T47D (cell line): ENCODE data around the gene OR5AC2.

Experiments
- DNase-seq, 2 experiments: peaks; one replicate each; pipeline versions ENCODE4 v3.0.0 to v3.0.0-alpha.2; 2011 to 2012; ENCODE audit warnings: low read depth in 1 of 2, low spot score in 1 of 2
- JUND ChIP-seq: IDR thresholded peaks from 2 replicates; pipeline ENCODE4 v1.6.1; 2012; ENCODE audit warnings: low read depth
- in situ Hi-C: cut with HindIII; loops from 2 replicates; pipeline ENCODE4 v1.10.0; 2016; ENCODE audit warnings: low sequenced_read_pairs, low pct_unique_long_range_greater_than_20kb

OR5AC2 gene

GRCh38 chr3:98095882-98096281 is 8.9 kb downstream of the OR5AC2 start:
- no peak for TF ChIP-seq JUND
- in situ Hi-C loops, result no loop called here
- DNase-seq, result peak in 1 of 2 experiments; percentile 40

DNA sequence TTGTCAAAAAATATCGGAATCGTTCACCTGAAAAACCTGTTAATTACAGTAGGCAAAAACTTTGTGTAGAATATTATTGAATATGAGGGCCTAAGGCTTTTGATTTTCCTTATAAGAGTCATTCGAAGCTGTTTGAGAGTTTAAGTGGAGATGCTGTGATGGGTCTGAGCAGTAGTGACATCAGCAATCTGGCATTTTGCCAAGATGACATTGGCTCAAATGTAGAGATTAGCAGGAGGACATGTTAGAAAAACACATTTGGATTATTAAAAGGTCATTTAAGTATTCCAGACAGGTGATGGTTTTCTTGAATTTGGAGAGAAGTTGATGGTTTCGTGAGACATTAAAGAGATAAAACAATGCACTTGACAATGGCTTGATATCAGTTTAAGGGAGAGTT is 12.9 kb downstream of the OR5AC2 start:
- DNase-seq, result no peak
- no peak for TF ChIP-seq JUND
- in situ Hi-C loops, result no loop called here

GRCh38 chr3:98108162-98108561 is 21.2 kb downstream of the OR5AC2 start:
- in situ Hi-C loops, result no loop called here
- no peak for TF ChIP-seq JUND
- no peak for DNase-seq

GRCh38 chr3:98109807-98110549 is 23.0 kb downstream of the OR5AC2 start:
- no peak for TF ChIP-seq JUND
- peak in 1 of 2 experiments; percentile 67 for DNase-seq
- in situ Hi-C loops, result no loop called here

- no peak for DNase-seq
- in situ Hi-C loops, result no loop called here
- no peak for TF ChIP-seq JUND
Observed at GRCh38 chr3:98110550-98110908, 23.6 kb downstream of the OR5AC2 start.

DNA sequence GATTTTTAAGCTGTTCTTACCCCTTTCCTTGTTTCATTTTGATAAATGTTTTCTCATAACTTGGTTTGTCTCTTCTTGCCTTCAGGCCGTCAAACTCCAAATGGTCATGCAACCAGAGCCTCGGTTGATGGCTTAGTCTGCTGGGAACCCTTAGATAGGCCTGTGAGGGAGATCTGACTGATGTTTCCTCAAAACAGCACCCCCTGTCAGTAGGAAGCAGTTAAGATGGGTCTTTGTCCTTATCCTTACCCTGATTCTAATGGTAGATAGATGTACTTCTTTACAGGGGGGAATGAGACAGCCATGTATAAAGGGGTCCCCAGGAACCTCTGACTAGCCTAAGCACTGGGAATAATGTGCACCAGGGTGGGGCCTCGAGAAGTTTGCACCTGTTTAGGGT is 27.3 kb downstream of the OR5AC2 start:
- no peak for DNase-seq
- in situ Hi-C loops, result no loop called here
- TF ChIP-seq JUND, result no peak

- no peak for DNase-seq
- TF ChIP-seq JUND, result no peak
- in situ Hi-C loops, result no loop called here
Observed at GRCh38 chr3:98115717-98116116, 28.7 kb downstream of the OR5AC2 start.

DNA sequence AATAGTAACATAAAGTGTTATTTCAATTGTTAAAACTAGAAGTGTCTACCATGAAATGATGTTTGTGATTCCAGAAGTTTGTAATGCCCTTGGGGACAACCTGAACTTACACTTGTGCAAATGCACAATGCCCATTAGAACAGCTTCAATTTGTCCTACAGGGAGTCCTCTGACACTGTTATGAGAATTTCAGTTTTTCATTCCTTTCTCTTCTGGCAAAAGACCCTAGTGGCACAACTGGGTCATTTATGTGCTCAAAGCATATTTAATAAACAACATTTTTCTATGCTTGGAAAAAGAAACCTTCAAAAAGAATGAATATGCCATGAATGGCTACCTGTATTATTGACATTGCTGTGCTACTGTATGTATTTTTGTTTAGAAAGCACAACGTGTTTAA is 43.4 kb downstream of the OR5AC2 start, which contains the start of gene OR5H1:
OR5H1 (plus strand) TSS at position 301 of the 400 bp plus-strand sequence. CDS start 1,977 bp downstream, outside the sequence.
- TF ChIP-seq JUND, result no peak
- no peak for DNase-seq
- in situ Hi-C loops, result no loop called here

- in situ Hi-C loops, result no loop called here
- no peak for DNase-seq
- TF ChIP-seq JUND, result no peak
Observed at GRCh38 chr3:98136631-98137030, 49.7 kb downstream of the OR5AC2 start.
